Measurements from ENCODE around the gene TNKS1BP1.

Gene TNKS1BP1

DNA sequence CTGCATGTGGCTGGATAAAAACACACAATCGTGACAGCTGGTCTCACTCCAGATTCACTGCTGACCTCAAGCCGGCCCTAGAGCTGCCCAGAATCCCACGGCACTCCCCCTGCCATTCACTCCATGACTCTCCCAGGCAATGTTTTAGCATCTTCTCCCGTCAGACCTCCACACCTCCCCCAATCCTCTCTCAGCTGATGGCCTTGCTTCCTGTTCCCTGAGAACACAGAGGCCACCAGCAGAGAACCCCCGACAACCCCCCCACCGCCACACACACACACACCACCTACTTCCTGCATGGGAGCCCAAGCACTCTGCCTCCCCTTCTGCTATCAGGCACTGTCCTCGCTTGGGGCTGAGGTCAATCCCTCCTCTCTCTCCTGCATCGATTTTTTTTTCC, 9.3 kb downstream of the TNKS1BP1 start:
- TF ChIP-seq CTCF (IDR thresholded peaks at IDR 0.05; ENCODE audit: insufficient read depth, missing control alignments), result no peak
- DNase-seq (ENCODE audit: insufficient read length, low spot score), result no peak
- no peak for FAIRE-seq

GRCh38 chr11:57314221-57314973, 10.4 kb downstream of the TNKS1BP1 start:
- TF ChIP-seq CTCF (IDR thresholded peaks at IDR 0.05; ENCODE audit: insufficient read depth, missing control alignments), result no peak
- no peak for DNase-seq (ENCODE audit: insufficient read length, low spot score)
- no peak for FAIRE-seq

DNA sequence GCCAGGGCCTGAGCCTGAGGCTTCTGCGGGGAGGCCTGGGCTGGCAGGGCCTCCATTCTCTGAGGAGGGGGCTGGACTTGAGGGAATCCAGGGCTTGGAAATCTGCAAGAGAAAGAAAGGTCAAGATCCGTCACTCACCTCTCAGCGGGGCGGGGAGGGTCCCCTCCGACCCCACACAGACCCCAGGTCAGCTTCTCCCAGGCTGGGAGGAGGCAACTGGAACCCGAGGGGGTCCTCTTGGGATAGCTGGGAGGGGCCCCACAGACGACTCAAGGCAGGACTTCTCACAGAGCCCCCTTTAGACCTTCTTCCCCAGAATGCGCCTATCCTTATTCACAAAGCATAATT, 11.0 kb downstream of the TNKS1BP1 start:
- DNase-seq (ENCODE audit: insufficient read length, low spot score) (no peak), FAIRE-seq (no peak)
- no peak for TF ChIP-seq CTCF (IDR thresholded peaks at IDR 0.05; ENCODE audit: insufficient read depth, missing control alignments)

DNA sequence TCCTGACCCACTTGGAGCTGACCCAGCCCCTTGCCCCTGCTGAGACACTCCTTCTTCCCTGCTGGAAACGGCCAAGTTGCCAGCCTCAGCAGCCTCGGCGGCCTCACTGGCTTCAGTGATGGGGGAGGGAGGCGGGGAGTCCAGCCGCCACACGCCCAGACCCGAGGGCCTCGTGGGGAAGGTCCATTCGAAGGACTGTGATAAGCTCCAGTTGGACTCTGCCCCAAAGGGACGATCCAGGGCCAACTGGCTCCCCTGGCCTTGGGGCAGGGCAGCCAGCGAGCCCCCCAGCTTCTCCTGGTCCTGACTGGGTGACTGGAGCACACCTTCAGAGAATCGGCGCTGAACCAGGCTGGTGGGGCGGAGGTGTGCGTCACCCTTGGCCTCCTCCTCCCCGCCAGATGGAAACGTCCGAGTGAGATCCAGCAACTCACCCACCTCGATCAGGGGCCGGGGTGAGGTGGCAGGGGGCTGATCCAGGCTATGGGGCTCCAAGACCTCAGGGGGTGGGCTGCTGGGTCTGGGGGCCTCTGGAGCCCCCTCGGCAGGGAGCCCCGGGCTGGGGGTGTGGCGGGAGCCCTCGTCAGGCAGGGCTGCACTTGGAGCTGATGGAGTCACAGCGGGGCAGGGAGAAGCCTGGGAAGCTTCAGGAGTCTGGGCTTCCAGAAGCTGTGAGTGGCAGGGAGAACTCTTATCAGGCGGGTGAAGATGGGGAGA, 11.5 kb downstream of the TNKS1BP1 start:
- TF ChIP-seq CTCF (IDR thresholded peaks at IDR 0.05; ENCODE audit: insufficient read depth, missing control alignments), result no peak
- DNase-seq (ENCODE audit: insufficient read length, low spot score), result no peak
- FAIRE-seq, result no peak

- no peak for DNase-seq (ENCODE audit: insufficient read length, low spot score)
- TF ChIP-seq CTCF (IDR thresholded peaks at IDR 0.05; ENCODE audit: insufficient read depth, missing control alignments), result no peak
- FAIRE-seq, result no peak
Observed at GRCh38 chr11:57312511-57313021, 12.2 kb downstream of the TNKS1BP1 start.

DNA sequence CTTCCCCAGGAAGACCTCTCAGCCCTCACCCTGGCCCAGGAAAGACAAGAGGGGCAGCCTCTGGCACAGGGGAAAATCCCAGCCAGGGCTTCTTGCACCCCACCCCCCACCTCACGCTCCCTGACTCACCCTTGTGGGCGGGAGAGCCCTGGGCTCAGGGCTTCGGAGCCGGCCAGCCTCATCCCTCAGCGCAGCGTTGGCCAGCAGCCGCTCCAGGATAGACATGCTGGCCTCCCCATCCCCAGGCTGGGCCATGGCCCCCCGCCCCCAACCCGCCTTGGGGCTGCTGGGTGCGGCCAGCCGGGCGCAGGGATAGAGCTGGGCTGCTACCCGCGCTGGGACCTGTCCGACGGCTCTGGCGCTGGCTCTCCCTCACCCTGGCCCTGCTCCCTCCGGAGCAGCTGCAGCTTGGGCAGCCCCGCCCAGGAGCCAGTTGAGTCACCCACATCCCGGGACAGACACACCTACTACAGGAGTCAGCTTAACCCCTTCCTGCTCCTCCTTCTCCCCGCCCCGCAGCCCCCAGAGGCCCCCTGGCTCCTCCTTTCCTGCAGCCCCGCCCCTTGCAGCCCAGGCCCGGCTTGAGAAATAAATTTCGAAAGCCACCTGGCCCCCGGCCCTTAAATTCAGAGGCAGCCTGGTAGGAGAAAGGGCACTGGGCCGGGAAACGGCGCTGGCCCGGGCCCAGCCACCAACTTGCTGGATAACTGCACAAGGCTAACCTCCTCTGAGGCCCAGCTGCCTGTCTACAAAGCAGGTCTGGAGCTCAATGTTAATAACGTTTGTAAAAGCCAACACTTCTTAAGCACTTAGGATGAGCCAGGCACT, 13.4 kb downstream of the TNKS1BP1 start:
- DNase-seq (ENCODE audit: insufficient read length, low spot score) (no peak), FAIRE-seq (no peak)
- no peak for TF ChIP-seq CTCF (IDR thresholded peaks at IDR 0.05; ENCODE audit: insufficient read depth, missing control alignments)

Data from D721Med (cell line).